Left ventricle myocardium superior (tissue), 1 donor: ENCODE results near the gene CDK5RAP1. TPM values are rescaled to one million over a fixed set of nuclear protein-coding genes. Genes with fewer than 3 reads are reported as not detected.
A peak's percentile ranks its signal among the peaks of the same experiment; 100 is the strongest.
"Not testable (repeated sequence)": the region's sequence is repeated elsewhere in the genome, so short reads cannot be mapped to it uniquely, and the experiment has no call there.

Source experiments
- ATAC-seq: fragments of 200-7000 bp; cut with Tn5 transposase; one replicate; pipeline ENCODE4 v1.9.1; 2020; ENCODE audit warnings: mild to moderate bottlenecking, moderate library complexity
- DNase-seq: peaks from one replicate; pipeline ENCODE4 v3.0.0-alpha.2; 2020
- intact Hi-C: fragments of 100-400 bp; cut with micrococcal nuclease; formaldehyde crosslinking; loops from one replicate; pipeline ENCODE4 v1.11.0; 2022
- total RNA-seq: library from RNA; stranded (reverse); fragmentation: NEBNext Ultra II Directional; extraction: Animal tissue kit (Norgen Biotek cat#: 25700); gene quantifications from one replicate; pipeline ENCODE4 v1.2.1, GENCODE V29; 2021
- donor health status: DM: no; HTN: yes; CAD: no; lungs with severe emphysema.

Gene CDK5RAP1
- total RNA-seq, 1 donor from 2014 or later: 20.6 TPM

GRCh38 chr20:33423875-33424274 lies 22.6 kb upstream of the CDK5RAP1 start:
- DNase-seq, ATAC-seq, intact Hi-C loops: not testable (repeated sequence)

GRCh38 chr20:33423141-33423834 lies 22.0 kb upstream of the CDK5RAP1 start:
- DNase-seq (peak; percentile 88), ATAC-seq (peak; percentile 81)
- intact Hi-C loops: no loop called here

- ATAC-seq: peak; percentile 69
- intact Hi-C loops: no loop called here
- DNase-seq: peak; percentile 86
These were observed 18.0 kb upstream of the CDK5RAP1 start for GRCh38 chr20:33419140-33419974.

GRCh38 chr20:33418033-33418432 lies 16.7 kb upstream of the CDK5RAP1 start:
- no peak for DNase-seq
- intact Hi-C loops: no loop called here
- ATAC-seq: no peak

- ATAC-seq (peak; percentile 34), DNase-seq (peak; percentile 49)
- intact Hi-C loops: no loop called here
These were observed 14.6 kb upstream of the CDK5RAP1 start for GRCh38 chr20:33415948-33416347.

- ATAC-seq (no peak), DNase-seq (no peak)
- intact Hi-C loops: no loop called here
These were observed 11.1 kb upstream of the CDK5RAP1 start for GRCh38 chr20:33412484-33412838.

- intact Hi-C loops: no loop called here
- no peak for ATAC-seq
These were observed 10.6 kb upstream of the CDK5RAP1 start for GRCh38 chr20:33411711-33412483.

GRCh38 chr20:33411242-33411641 lies 9.9 kb upstream of the CDK5RAP1 start:
- DNase-seq (no peak), ATAC-seq (no peak)
- intact Hi-C loops: no loop called here

More at GRCh38 chr20:33411711-33412483, 10.6 kb upstream of the CDK5RAP1 start:
- no peak for DNase-seq

GRCh38 chr20:33410081-33410742 lies 8.9 kb upstream of the CDK5RAP1 start:
- intact Hi-C loops: no loop called here
- DNase-seq: no peak
- no peak for ATAC-seq

GRCh38 chr20:33408716-33409654 lies 7.7 kb upstream of the CDK5RAP1 start:
- no peak for ATAC-seq
- DNase-seq: no peak
- intact Hi-C loops: no loop called here

- peak; percentile 6 for ATAC-seq
- intact Hi-C loops: no loop called here
These were observed 7.0 kb upstream of the CDK5RAP1 start for GRCh38 chr20:33408313-33408712.

GRCh38 chr20:33407796-33408195 lies 6.5 kb upstream of the CDK5RAP1 start:
- intact Hi-C loops: no loop called here
- no peak for ATAC-seq
- DNase-seq: no peak

More at GRCh38 chr20:33408313-33408712, 7.0 kb upstream of the CDK5RAP1 start:
- DNase-seq: no peak

GRCh38 chr20:33407251-33407650 lies 5.9 kb upstream of the CDK5RAP1 start:
- DNase-seq: no peak
- no peak for ATAC-seq
- intact Hi-C loops: no loop called here

GRCh38 chr20:33404281-33404680 lies 3.0 kb upstream of the CDK5RAP1 start:
- intact Hi-C loops: no loop called here

GRCh38 chr20:33401921-33402369 lies 626 bp upstream of the CDK5RAP1 start:
- ATAC-seq (peak; percentile 23), DNase-seq (no peak)
- intact Hi-C loops: no loop called here

More at GRCh38 chr20:33404281-33404680, 3.0 kb upstream of the CDK5RAP1 start:
- DNase-seq: no peak
- no peak for ATAC-seq

- intact Hi-C loops: no loop called here
- no peak for DNase-seq
- ATAC-seq: peak; percentile 43
These were observed 521 bp downstream of the CDK5RAP1 start for GRCh38 chr20:33400812-33401183.

GRCh38 chr20:33399924-33400323 lies 1.4 kb downstream of the CDK5RAP1 start:
- intact Hi-C loops: no loop called here
- ATAC-seq (no peak), DNase-seq (no peak)

- DNase-seq (no peak), ATAC-seq (no peak)
- intact Hi-C loops: no loop called here
These were observed 6.6 kb downstream of the CDK5RAP1 start for GRCh38 chr20:33394718-33395117.
